Activated CD8-positive, alpha-beta memory T cell treated with anti-CD3 and anti-CD28 coated beads for 24 hours (primary cell): ENCODE measurements around the gene PPP6R1.
"Not testable (repeated sequence)": the region's sequence is repeated elsewhere in the genome, so short reads cannot be mapped to it uniquely, and the experiment has no call there.

Experiments used
- DNase-seq: peaks from one replicate; pipeline ENCODE4 v3.0.0-alpha.2; 2020

The PPP6R1 gene

DNA sequence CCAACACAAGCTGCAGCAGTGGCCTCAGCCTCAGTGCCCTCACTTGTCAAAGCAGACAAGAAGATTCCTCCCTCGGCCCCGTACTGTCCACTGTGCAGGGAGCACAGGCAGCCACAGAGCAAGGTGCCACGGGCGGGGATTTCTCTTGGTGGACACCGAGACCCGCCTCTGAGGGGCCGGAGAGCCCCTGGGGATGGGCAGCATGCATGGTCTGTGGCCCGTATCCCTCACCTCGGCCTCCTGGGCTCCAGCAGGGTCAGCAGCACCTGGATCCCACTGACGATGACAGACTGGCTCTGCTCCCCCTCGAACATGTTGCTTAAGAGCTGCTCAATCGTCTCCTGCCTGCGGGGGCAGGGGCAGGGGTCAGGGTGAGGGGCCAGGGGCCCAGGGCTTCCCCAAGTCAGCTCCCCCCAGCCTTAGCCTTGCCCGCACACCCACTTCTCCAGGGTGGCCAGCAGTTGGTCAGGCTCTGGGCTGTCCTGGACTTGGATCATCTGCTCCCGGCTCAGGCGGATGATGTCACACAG lies 16.8 kb downstream of the PPP6R1 start:
- no peak for DNase-seq

DNA sequence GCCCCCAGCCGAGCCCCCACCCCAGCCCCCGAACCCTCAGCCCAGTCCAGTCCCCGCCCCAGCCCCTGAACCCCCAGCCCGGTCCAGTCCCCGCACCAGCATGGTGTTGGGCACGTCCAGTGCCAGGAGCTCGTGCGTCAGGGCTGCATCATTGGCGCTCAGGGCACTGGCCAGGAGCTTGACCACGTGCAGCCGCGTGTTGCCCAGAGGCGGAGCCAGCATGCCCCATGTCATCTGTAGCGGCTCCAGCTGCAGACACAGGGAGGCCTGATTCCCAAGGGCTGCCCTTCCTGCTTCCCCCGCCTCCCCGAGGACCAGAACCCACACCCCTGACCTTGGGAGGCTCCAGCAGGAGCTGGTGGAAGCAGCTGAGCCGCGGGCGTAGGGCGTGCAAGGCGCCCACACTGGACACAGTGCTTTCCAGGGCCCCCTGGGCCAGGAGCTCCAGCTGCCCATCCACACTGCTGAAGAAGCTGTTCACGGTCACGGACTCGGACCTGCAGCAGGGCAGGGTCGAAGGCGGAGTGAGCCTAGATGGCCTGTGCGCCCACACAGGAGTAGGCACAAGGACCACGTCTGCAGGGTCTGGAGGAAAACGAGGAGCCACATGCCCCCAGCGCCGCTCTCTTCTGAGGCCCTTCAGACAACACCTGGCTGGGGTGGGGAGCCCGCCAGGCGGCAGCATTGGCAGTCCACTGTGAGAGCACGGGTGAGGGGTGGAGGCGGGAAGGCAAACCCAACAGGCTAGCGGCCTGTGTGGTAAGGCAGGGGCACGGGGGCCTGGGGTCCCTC lies 17.5 kb downstream of the PPP6R1 start:
- DNase-seq, result no peak

DNA sequence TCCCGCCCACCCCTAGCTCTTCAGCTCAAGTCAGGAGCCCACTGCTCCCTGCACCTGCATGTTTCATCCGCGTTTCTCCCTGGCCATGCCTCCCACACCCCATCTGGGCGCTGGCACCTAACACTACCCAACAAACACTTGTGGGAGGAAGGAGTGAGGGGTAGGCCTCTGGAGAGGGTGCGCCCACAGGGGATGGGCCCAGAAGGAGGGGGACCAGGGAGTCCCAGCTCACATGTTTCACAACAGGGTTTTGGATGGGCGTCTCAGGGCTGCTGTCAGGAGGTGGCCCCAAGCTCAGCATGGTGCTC lies 18.1 kb downstream of the PPP6R1 start:
- DNase-seq, result no peak

DNA sequence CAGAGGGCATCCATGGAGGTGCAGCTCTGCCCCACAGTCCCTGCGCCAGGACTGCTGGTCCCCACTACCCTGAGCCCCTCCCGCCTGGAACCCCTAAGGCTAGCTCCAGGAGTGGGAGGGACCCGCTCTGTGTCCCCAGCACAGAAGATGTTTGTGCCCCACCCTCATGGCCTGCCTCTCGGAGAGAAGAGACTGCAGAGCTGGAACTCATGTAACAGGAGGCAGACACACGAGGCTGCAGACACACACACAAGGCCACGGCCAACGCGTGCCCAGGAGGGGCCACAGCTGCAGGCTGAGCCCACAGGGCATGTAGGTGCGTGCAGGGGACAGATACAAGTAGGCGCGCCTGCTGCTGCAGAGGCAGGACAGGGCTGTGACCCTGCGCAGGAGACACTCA lies 19.8 kb downstream of the PPP6R1 start:
- no peak for DNase-seq

DNA sequence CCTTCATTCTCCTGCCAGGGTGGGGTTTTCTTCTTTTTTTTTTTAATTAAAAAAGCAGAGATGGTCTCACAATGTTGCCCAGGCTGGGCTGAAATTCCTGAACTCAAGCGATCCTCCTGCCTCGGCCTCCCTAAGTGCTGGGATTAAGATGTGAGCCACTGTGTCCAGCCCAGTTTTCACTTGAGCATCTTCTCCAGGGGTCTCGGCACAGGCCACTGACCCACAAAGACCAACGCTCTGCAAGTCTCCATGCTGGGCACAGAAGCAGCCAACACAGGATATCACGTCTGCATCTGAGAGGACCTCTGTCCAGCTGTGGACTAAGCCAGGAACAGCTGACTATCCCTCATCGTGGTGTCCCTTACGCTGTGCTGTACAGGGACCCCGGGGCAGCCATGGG lies 20.8 kb downstream of the PPP6R1 start:
- DNase-seq, result no peak

DNA sequence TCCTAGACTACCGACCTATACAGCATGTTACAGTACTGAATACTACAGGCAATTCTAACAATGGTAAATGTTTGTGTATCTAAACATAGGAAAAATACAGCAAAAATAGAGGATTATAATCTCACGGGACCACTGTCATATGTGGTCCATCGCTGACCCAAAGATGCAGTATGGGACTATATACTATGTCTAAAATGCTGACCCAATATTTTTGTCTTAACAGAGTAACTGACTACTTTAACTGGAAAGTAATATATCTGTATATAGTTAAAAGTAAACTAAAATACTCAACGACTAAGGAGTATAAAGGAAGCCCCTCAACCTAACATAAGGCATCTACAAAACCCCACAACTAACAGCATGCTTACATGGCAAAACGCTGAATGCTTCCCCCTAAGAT lies 25.8 kb downstream of the PPP6R1 start:
- DNase-seq, result no peak

DNA sequence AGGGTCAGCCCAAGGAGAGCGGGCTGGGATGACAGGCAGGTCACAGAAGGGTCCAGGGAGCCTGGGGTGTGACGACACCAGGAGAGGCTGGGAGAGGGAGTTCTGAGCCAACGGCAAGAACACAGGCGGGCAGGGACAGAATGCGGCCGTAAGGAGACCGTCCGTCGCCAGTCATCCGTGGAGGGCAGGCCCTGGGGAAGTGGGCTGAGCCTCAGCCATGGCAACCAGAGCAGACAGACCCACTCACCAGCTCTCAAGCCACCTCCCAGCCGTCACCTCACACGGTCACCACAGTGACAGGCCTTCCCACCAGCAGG lies 26.6 kb downstream of the PPP6R1 start:
- no peak for DNase-seq

DNA sequence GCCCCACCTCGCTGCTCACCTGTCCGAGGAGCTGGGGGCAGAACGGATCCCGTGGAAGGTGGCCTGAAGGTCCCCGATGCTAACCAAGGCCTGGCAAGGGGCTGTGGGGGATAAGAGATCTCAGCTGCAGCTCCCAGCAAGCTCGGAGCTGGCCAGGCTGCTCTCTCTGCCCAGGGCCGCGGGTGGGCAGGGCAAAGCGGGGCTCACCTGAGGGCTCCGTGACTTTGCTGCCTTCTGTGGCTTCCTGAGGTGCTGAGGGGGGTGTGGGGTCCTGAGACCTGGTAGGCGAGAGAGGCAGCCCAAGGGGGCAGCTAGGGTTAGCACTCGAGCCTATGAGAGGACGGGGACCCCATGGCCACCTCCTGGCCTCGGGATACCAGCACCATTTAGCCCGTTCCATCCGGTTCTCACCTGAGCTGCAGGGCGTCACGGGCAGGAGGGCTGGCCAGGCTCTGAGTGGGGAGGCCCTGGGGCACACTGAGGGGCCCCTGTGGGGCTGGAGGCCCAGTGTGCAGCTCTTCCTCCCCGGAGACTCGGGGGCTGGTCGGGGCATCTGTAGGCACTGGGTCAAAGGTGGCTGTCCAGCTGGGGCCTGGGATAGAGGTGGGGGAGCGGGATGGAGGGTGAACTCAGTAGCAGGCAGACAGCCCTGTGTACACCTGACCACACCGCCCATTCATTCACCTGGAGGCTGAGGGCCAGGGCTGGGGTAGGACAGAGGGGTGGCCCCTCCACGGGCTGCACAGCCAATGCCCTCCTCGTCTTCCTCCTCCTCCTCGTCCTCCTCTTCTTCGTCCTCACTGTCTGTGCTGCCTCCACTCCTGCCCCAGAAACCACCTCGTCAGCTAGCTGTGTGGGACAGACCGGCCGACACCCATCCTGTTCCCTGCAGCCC lies 27.2 kb downstream of the PPP6R1 start:
- DNase-seq, result no peak

DNA sequence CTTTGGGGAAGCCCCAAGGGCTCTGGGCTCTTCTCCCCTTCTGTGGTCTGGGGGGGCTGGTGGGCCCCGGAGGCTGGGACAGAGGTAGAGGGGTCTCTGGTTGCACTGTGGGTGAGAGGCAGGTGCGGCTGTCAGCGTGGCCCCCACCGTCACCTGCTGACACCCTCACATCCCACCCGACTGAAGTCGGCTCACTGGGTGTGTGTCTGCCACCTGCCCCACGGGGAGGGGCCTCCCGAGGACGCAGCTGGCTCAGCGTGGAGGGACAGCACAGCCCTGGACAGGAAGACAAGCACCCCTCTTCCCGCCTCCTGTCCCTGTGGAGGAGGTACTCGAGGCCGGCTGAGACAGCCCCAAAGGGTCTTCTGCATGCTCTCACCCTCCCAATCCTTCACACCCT lies 28.0 kb downstream of the PPP6R1 start:
- DNase-seq, result no peak

DNA sequence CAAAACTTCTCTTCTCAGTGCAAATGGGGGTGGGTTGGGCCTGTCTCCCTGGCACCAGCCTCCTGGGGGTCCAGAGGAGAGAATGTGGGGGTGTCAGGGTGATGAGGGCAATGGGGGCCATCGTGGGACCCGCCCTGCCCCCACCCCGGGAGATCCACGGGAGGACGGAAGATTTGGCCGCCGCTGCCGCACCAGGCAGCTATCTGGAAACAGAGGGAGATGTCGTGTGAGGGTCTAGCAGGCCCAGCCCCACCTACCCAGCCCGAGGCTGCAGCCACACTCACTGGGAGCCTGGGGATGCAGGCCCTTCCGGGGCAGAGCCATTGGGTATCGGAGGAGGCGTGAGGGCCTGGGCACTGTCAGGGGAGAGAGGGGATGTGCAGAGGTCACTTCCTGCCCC lies 28.5 kb downstream of the PPP6R1 start:
- no peak for DNase-seq

DNA sequence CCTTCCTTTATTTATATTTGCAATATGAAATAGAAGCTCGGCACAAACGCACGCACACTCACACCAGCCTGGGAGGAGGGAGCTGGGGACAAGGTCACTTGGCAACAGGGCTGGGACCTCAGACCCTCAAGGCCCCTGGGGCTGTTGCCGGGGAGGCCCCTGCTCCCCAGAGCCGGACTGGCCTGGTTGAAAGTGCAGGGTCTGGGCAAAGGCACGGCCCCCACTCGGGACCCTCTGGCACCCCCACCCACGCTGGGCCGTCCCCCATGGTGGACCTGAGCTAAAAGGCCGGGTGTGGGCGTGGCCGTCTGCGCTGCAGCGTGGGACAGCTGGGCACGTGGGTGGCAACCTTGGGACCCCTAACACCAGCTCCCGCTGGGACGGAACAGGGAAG lies 29.0 kb downstream of the PPP6R1 start:
- DNase-seq, result no peak

DNA sequence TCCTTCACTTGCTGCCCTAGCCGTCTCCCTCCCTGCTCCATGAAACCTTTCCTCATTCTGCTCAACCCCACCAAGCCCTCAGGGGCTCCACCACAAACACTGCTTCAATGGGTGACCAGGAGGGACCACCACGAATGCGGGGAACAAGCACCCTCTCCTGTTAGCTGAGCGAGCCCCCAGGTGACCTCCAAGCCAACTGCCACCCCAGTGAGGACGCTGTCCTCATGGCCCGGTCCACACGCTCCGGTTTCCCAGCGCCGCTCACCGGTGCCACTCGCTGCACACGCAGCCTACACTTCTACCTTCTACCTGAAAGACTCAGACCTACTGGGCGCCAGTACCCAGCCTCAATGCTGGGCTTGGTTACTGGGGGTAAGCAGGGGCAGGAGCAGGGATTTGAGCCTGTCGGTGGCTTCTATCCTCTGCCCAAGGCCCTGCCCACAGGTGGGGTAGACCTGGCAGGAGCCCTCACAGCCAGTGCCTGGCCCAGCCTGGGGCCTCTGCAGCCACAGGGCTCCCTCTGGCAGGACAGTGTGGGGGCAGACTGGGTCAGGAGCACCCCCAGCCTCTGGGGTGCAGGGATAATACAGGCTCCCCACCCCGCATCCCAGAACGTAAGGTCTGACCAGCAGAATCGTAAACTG lies 29.6 kb downstream of the PPP6R1 start:
- DNase-seq, result no peak

DNA sequence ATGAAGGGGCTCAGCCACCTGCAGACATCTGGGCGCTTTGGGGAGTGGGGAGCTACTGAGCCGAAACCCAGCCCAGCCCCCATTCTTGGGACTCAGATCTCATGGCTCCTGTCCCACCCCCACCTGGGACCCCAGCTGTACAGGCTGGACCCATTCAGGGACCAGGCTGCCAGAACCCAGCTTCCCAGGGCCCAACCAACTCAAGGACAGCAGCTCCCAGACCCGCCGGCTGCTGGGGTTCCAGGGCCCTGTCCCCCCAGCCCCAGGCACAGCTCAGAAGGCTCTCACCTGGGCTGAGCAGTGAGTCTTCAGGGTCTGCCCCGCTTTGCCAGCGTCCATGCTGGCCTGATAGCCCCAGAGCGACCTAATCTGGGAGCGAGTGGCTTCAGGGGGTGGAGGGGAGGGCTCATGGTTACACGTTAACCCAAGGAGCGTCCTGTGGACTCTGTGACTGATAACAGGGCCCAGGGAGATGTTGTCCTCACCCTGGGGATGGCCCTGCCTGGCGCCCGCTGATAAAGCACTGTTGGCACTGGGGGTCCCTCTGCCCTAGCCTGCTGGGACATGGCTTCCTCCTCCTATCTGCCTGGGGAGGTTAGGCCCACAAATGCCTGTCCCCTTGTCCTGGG lies 30.3 kb downstream of the PPP6R1 start, which contains the start of gene TMEM86B:
TMEM86B (minus strand) TSS at position 361 of the 629 bp plus-strand sequence; CDS start at position 339, 22 bp downstream.
- DNase-seq, result no peak

DNA sequence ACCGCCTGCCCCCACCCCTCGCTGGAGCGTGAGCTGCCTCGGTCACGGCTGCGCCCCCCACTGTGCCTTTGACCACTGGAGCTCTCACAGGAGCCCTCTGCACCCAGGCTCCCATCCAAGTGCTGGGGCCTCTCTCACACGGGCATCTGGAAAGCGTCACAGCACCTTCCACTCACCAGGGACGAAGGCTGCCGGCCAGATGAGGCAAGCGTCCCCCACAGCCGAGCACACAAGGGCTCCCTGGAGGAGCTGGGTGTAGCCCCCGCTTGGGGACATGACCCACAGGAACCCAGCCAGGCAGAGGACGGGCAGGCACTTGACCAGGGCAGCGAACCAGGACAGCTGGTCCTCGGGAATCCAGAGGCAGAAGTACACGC lies 30.8 kb downstream of the PPP6R1 start:
- no peak for DNase-seq

DNA sequence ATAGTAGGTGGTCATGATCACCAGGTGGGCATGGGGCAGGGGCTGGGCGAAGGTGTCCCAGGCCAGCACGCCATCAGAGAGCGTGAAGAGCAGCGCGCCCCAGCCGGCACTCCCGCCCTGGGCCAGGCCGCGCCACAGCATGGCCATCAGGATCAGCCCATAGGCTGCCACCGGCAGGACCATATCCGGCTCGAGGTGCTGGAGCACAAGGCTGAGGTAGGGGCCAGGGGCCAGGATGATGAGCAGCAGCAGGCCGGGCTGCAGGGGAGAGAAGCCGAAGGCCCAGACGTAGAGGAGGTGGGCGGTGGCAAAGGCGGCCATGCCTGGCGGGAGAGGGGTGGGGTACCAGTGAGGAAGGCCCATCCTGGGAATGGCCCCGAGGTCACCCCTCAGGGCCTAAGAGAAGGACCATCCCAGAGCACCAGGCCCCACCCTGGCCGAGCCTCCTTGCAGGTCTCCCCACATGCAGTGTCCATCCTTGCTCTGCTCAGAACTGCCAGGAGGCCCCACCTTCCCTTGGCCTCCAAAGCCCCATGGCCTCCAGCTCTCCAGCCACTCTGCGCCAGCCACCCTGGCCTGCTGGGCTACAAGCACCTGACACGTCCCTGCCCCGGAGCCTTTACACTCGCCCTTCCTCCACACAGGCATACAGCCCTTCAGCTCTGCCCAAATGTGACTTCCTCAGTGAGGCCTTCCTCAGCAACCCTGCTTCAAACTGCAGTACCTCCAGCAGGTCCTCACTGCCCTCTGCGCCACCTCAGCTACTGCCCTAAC lies 31.4 kb downstream of the PPP6R1 start:
- DNase-seq, result no peak

DNA sequence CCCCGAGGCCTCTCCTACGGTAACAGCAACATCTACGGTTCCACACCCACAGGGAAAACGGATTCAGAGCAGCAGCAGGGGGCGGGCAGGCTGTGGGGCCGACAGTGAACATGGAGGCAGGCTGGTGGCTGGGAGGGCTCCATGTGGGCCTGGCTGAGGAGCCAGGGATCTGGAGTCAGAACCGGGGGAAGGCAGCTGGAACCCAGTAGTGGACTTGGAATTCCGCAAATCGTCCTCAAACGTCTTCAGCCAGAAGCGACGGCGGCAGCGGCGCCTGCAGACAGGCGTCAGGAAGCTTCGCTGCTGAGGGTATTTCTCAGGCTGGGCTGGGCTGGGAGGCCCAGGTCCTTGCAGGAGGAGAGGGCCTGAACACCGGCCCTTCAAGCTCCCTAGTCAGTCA lies 32.0 kb downstream of the PPP6R1 start:
- DNase-seq, result no peak

DNA sequence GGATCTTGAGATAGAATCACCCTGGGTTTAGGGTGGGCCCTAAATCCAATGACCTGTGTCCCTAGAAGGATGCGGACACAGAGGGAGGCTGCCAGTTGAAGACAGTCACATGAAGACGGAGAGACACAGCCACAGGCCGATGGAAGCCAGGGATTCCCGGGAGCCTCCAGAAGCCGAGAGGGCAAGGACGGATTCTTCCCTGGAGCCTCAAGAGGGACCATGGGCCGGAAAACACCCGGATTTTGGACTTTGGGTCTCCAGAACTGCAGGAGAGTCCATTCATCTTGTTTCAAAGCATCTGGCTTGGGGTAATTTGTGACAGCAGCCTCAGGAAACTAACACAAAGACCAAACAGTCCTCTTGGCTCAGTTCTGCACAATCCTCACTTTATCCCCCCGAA lies 32.5 kb downstream of the PPP6R1 start:
- no peak for DNase-seq

DNA sequence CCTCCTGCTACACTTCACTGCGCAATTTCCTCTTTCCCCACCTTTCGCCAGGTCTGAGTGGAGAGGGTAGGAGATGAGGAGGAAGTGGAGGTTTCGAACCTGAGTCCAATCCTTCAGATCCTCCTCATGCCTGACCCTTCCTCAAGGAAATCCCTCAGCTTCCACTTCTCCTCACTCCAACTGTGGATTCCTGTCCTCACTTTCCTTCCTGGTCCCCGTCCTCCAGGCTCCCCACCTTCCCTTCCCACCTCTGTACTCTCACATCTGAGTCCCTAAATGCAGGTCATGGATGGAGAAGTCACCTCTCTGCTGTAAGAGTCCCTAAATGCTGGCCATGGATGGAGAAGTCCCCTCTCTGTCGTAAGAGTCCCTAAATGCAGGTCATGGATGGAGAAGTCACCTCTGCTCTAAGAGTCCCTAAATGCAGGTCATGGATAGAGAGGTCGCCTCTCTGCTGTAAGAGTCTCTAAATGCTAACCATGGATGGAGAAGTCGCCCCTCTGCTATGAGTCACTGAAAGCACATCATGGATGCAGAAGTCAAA lies 33.3 kb downstream of the PPP6R1 start:
- no peak for DNase-seq

DNA sequence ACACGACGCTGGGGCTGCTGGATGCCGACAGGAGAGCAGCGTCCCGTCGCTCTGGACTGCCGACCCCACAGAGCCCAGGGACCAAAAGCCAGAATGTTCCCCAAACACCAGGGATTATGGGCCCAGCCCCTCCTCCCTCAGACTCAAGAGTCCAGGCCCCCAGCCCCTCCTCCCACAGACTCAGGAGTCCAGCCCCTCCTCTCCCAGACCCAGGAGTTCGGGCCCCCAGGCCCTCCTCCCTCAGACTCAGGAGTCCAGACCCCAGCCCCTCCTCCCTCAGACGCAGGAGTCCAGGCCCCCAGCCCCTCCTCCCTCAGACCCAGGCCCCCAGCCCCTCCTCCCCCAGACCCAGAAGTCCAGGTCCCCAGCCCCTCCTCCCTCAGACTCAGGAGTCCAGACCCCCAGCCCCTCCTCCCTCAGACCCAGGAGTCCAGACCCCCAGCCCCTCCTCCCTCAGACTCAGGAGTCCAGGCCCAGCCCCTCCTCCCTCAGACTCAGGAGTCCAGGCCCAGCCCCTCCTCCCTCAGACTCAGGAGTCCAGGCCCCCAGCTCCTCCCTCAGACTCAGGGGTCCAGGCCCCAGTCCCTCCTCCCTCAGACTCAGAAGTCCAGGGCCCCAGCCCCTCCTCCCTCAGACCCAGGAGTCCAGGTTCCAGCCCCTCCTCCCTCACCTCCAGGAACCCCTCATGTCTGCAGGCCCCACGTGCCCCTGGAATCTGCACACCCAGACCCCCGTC lies 34.0 kb downstream of the PPP6R1 start:
- DNase-seq, result not testable (repeated sequence)

DNA sequence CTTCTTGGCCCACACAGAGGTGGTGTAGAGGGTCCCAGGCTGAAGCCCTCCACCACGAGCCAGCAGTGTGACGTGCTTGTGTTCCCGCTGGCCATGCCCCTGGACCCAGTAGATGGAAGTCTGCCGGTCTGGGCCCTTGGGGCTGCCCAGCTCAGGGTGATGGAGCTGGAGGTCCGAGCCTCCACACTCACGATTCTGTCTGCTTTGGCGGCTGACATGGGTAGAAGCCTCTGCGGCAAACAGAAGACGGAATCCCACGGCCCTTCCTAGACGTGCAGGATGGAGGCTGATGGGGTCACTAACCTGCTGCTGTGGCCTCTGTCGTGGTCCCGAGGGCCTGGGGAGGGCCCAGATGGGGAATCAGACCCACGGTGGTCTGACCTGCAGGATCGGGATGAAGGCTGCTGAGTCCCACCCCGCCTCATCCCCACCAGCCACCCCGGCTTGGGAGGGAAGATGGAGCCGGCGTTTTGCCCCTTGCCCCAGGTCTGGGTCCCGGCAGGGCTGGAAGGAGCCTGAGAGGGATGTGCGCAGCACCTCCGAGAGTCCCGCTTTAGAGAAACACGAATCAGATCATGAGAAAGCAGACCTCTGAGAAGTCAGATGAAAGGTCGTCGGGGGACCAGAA lies 34.7 kb downstream of the PPP6R1 start:
- no peak for DNase-seq
